Astrocyte (in vitro differentiated cells and primary cell): Measurements from ENCODE around the gene OSM. TPM values are rescaled to one million over a fixed set of nuclear protein-coding genes. Genes with fewer than 3 reads are reported as not detected.
A peak's percentile ranks its signal among the peaks of the same experiment; 100 is the strongest.

Experiments
- DNase-seq: peaks from one replicate; pipeline ENCODE4 v3.0.0-alpha.2; 2010; ENCODE audit warnings: low read depth
- FAIRE-seq: peaks from 2 replicates; lab custom pipeline; 2011; peaks lifted over from hg19 to GRCh38; lab: Jason Lieb, UNC
- H2AFZ ChIP-seq: 2 replicates; pipeline ENCODE4 v1.6.0; 2012; ENCODE audit warnings: low read depth, low read length, inconsistent platforms
- H3K27ac ChIP-seq: 2 replicates; pipeline ENCODE4 v1.5.1; 2011; ENCODE audit warnings: low read depth, low read length, inconsistent platforms
- H3K27me3 ChIP-seq: 2 replicates; pipeline ENCODE4 v1.6.0; 2011; ENCODE audit warnings: low read length, inconsistent platforms; ENCODE audit not compliant: insufficient read depth
- H3K36me3 ChIP-seq: 2 replicates; pipeline ENCODE4 v1.5.1; 2011; ENCODE audit warnings: low read length, inconsistent platforms; ENCODE audit not compliant: insufficient read depth
- H3K4me1 ChIP-seq: 2 replicates; pipeline ENCODE4 v1.5.1; 2011; ENCODE audit warnings: low read length, inconsistent platforms; ENCODE audit not compliant: insufficient read depth
- H3K4me2 ChIP-seq: 2 replicates; pipeline ENCODE4 v1.6.0; 2012; ENCODE audit warnings: low read length, inconsistent platforms
- H3K4me3 ChIP-seq: 2 replicates; pipeline ENCODE4 v1.5.1; 2011; ENCODE audit warnings: low read depth, mild to moderate bottlenecking, low read length, inconsistent platforms; ENCODE audit not compliant: insufficient read depth
- H3K79me2 ChIP-seq: 2 replicates; pipeline ENCODE4 v1.6.0; 2012; ENCODE audit warnings: mild to moderate bottlenecking, low read length, inconsistent platforms; ENCODE audit not compliant: insufficient read depth
- H3K9ac ChIP-seq: 2 replicates; pipeline ENCODE4 v1.6.0; 2012; ENCODE audit warnings: mild to moderate bottlenecking, low read length, inconsistent platforms
- H3K9me3 ChIP-seq: 2 replicates; pipeline ENCODE4 v1.5.1; 2012; ENCODE audit warnings: low read depth, mild to moderate bottlenecking, low read length, inconsistent platforms; ENCODE audit not compliant: insufficient read depth
- H4K20me1 ChIP-seq: 2 replicates; pipeline ENCODE4 v1.6.0; 2012; ENCODE audit warnings: low read length, inconsistent platforms; ENCODE audit not compliant: insufficient read depth
- H3K27ac Mint-ChIP-seq: one replicate; pipeline ENCODE4 v1.8.0; 2021; ENCODE audit warnings: mild to moderate bottlenecking, mixed read lengths; ENCODE audit not compliant: unreplicated experiment
- H3K27me3 Mint-ChIP-seq: one replicate; pipeline ENCODE4 v1.8.0; 2021; ENCODE audit warnings: low read depth, mixed read lengths; ENCODE audit not compliant: unreplicated experiment
- H3K36me3 Mint-ChIP-seq: one replicate; pipeline ENCODE4 v1.8.0; 2021; ENCODE audit warnings: low read depth, mixed read lengths; ENCODE audit not compliant: unreplicated experiment
- H3K4me1 Mint-ChIP-seq: one replicate; pipeline ENCODE4 v1.8.0; 2021; ENCODE audit warnings: low read depth, mixed read lengths; ENCODE audit not compliant: unreplicated experiment
- H3K4me3 Mint-ChIP-seq: one replicate; pipeline ENCODE4 v1.8.0; 2021; ENCODE audit warnings: mild to moderate bottlenecking, moderate library complexity, mixed read lengths; ENCODE audit not compliant: unreplicated experiment
- H3K9me3 Mint-ChIP-seq: one replicate; pipeline ENCODE4 v1.8.0; 2021; ENCODE audit warnings: mild to moderate bottlenecking, mixed read lengths; ENCODE audit not compliant: unreplicated experiment
- EZH2 ChIP-seq: IDR thresholded peaks from 2 replicates; pipeline ENCODE4 v1.6.1; 2012; ENCODE audit warnings: mild to moderate bottlenecking, low read length, inconsistent platforms; ENCODE audit not compliant: insufficient read depth
- total RNA-seq: library from RNA; stranded (reverse); gene quantifications from 2 replicates; pipeline ENCODE4 v1.2.1, GENCODE V29; 2021
- TF ChIP-seq, protein P1 (sequence below): IDR thresholded peaks from 2 replicates; pipeline ENCODE4 v1.5.1; 2011; ENCODE audit warnings: low read depth, mild to moderate bottlenecking, inconsistent platforms, low read length, moderate library complexity; ENCODE audit not compliant: insufficient read depth

The OSM gene
- total RNA-seq, 1 donor from 2014 or later, result not detected

DNA sequence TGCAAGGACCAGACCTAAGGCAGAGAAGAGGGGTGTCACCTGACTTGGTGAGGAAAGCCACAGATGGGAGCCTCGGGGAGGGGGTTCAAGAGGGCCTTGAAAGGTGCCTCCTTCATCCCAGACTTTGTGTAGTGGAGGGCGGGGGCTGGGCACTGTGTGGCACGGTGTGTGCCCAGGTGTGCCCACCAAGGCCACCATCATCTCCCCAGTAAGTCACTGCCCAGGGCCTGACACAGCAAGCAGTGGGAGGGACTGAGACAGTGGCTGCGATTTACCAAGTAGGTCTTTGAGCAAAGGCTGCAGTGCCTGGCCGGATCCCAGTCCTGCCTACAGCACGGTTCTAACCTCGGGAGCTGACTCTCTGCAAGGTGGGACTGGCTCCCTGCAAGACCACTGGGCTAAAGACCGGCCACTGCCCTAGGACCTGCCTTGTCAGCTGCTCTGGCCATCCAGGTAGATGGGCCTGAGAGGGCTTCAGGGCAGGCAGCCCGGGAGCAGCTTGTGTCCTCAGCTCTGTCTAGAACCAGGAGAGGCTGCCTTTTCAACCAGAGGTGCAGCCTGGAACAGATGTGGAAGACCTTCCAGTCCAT, 1.4 kb downstream of the OSM start:
- H3K4me3 Mint-ChIP-seq, result no peak overlapping the region
- Histone ChIP-seq H3K9me3 (no peaks in the 10 kb centered on the region), H3K4me1 (peaks cover 7% of the 10 kb centered on the region), H3K36me3 (no peaks in the 10 kb centered on the region), H3K27me3 (no peaks in the 10 kb centered on the region), H4K20me1 (no peaks in the 10 kb centered on the region), H3K4me2 (no peak overlapping the region), H3K4me3 (no peak overlapping the region), H3K9ac (no peak overlapping the region), H2AFZ (no peak overlapping the region), H3K79me2 (no peaks in the 10 kb centered on the region), H3K27ac (no peak overlapping the region)
- TF ChIP-seq EZH2, result no peak
- TF ChIP-seq, protein P1, sequence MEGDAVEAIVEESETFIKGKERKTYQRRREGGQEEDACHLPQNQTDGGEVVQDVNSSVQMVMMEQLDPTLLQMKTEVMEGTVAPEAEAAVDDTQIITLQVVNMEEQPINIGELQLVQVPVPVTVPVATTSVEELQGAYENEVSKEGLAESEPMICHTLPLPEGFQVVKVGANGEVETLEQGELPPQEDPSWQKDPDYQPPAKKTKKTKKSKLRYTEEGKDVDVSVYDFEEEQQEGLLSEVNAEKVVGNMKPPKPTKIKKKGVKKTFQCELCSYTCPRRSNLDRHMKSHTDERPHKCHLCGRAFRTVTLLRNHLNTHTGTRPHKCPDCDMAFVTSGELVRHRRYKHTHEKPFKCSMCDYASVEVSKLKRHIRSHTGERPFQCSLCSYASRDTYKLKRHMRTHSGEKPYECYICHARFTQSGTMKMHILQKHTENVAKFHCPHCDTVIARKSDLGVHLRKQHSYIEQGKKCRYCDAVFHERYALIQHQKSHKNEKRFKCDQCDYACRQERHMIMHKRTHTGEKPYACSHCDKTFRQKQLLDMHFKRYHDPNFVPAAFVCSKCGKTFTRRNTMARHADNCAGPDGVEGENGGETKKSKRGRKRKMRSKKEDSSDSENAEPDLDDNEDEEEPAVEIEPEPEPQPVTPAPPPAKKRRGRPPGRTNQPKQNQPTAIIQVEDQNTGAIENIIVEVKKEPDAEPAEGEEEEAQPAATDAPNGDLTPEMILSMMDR, result no peak
- H3K4me1 Mint-ChIP-seq, result peaks cover 12% of the 10 kb centered on the region
- H3K36me3 Mint-ChIP-seq, result no peaks in the 10 kb centered on the region
- no peak overlapping the region for H3K27ac Mint-ChIP-seq
- H3K9me3 Mint-ChIP-seq, result no peaks in the 10 kb centered on the region
- H3K27me3 Mint-ChIP-seq, result peaks cover 3% of the 10 kb centered on the region
- DNase-seq (no peak), FAIRE-seq (no peak)

DNA sequence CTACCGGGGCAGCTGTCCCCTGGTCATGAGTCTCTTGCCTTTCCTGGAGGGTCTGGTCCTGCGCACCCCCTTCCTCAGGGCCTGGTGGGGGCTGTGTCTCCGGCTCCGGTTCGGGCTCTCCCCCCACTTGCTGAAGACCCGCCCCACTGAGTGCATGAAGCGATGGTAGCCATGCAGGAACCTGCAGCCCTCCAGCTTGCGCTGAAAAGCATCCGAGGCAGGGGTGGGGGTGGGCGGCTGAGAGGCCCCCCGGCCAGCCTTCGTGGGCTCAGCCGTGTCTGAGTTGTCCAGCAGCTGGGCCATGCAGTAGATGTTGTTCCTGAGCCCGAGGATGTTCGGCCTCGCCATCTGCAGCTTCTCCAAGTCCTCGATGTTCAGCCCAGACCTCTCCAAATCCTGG, 2.8 kb downstream of the OSM start:
- H3K27me3 Mint-ChIP-seq, result peaks cover 7% of the 10 kb centered on the region
- H3K36me3 Mint-ChIP-seq, result no peaks in the 10 kb centered on the region
- peaks cover 12% of the 10 kb centered on the region for H3K4me1 Mint-ChIP-seq
- H3K27ac ChIP-seq, result no peak overlapping the region
- no peak overlapping the region for H3K4me2 ChIP-seq
- no peak for FAIRE-seq
- no peaks in the 10 kb centered on the region for H3K9me3 ChIP-seq
- no peaks in the 10 kb centered on the region for H3K36me3 ChIP-seq
- no peak overlapping the region for H2AFZ ChIP-seq
- H3K4me3 Mint-ChIP-seq, result no peak overlapping the region
- peaks cover 7% of the 10 kb centered on the region for H3K4me1 ChIP-seq
- no peaks in the 10 kb centered on the region for H3K9me3 Mint-ChIP-seq
- no peaks in the 10 kb centered on the region for H3K79me2 ChIP-seq
- no peak overlapping the region for H3K27ac Mint-ChIP-seq
- no peak for DNase-seq
- H3K9ac ChIP-seq, result peak overlapping the region; percentile 63
- no peak for TF ChIP-seq EZH2
- TF ChIP-seq, protein P1, result no peak
- no peak overlapping the region for H3K4me3 ChIP-seq
- no peaks in the 10 kb centered on the region for H4K20me1 ChIP-seq
- no peaks in the 10 kb centered on the region for H3K27me3 ChIP-seq

DNA sequence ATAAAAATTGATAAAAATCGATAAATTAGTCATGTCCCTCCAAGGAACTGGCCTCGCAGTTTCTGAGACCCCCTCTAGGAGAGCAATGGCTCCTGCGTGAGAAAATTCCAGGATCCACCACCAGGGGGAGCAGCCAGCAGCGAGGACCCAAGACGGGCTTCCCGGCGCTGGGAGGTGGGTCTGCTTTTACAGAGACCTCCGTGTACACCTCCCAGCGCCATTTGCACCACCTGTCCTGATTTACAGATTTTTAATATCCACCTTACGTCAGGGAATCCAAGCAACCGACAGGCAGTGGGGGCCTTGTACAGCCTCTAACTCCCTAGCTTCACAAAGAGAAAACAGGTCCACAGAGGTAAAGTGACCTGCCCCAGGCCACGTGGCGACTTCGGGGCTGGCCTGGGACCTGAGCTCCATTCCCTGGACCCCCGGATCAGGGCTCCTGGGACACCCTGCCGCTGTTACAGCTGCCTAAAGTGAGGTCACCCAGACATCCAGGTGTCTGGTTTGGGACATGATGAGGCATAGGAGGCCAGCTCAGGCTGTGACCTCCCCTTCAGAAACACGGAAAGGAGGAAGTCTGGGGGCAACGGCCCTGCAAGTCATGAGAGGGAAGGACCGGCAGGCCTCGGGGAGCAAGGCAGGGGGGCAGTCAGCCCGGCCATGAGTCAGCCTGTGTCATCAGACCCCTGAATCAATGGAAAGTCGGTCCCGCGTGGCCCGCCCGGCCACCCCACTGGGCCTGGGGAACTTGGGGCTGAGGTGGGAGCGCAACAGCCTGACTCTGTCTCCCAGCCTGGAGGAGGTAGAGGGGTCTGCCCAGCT, 3.5 kb downstream of the OSM start:
- Mint-ChIP-seq H3K4me3 (no peak overlapping the region), H3K27me3 (peaks cover 7% of the 10 kb centered on the region), H3K36me3 (no peaks in the 10 kb centered on the region), H3K9me3 (no peaks in the 10 kb centered on the region), H3K27ac (peak overlapping the region; percentile 75), H3K4me1 (peaks cover 9% of the 10 kb centered on the region)
- Histone ChIP-seq H3K4me3 (peak overlapping the region; percentile 21), H4K20me1 (no peaks in the 10 kb centered on the region), H3K27ac (peak overlapping the region; percentile 5), H3K79me2 (no peaks in the 10 kb centered on the region), H3K4me2 (peak overlapping the region; percentile 75), H2AFZ (peak overlapping the region; percentile 71), H3K36me3 (no peaks in the 10 kb centered on the region), H3K9ac (peak overlapping the region; percentile 63), H3K9me3 (no peaks in the 10 kb centered on the region), H3K4me1 (peaks cover 8% of the 10 kb centered on the region), H3K27me3 (no peaks in the 10 kb centered on the region)
- no peak for DNase-seq
- TF ChIP-seq EZH2, result no peak
- TF ChIP-seq, protein P1, result peak; percentile 94
- FAIRE-seq, result no peak
